K562 (cell line): Measurements from ENCODE around the gene LPCAT3. TPM values are rescaled to one million over a fixed set of nuclear protein-coding genes. Genes with fewer than 3 reads are reported as not detected.
A peak's percentile ranks its signal among the peaks of the same experiment; 100 is the strongest.

Source experiments
- AFF4 ChIP-seq: sonication (generic); formaldehyde crosslinking; IDR thresholded peaks from 2 replicates; pipeline ENCODE4 v1.8.0; 2023; ENCODE audit warnings: mild to moderate bottlenecking, missing genetic modification reagents
- BRCA1 ChIP-seq, 2 experiments: fragments of 450-650 bp in 1 of 2; sonication (generic) in 1 of 2; formaldehyde crosslinking in 1 of 2; IDR thresholded peaks; 2 replicates each; pipeline versions ENCODE4 v1.5.0 to v1.6.1; 2017 to 2020; ENCODE audit warnings: mild to moderate bottlenecking in 1 of 2, missing genetic modification reagents in 1 of 2
- CBFA2T2 ChIP-seq: fragments of 450-650 bp; conservative IDR thresholded peaks from 2 replicates; pipeline ENCODE4 v1.6.1; 2017; ENCODE audit warnings: mild to moderate bottlenecking
- CREM ChIP-seq: IDR thresholded peaks from 2 replicates; pipeline ENCODE4 v1.6.1; 2014; ENCODE audit warnings: antibody characterized with exemption, low read depth
- ELF1 ChIP-seq: fragments of 200-800 bp; sonication (Bioruptor generic); IDR thresholded peaks from 2 replicates; pipeline ENCODE4 v1.6.1; 2016; ENCODE audit warnings: missing genetic modification characterization, missing compliant biosample characterization
- HBP1 ChIP-seq: fragments of 450-650 bp; formaldehyde crosslinking; IDR thresholded peaks from 2 replicates; pipeline ENCODE4 v1.4.0; 2022; ENCODE audit warnings: missing genetic modification characterization
- HNRNPK ChIP-seq: fragments of 200-400 bp; formaldehyde crosslinking; IDR thresholded peaks from one replicate; pipeline ENCODE4 v1.6.1; 2018; ENCODE audit warnings: mild to moderate bottlenecking, low read depth, low read length; ENCODE audit not compliant: poor library complexity, severe bottlenecking
- MTF1 ChIP-seq: fragments of 250-450 bp; sonication (Bioruptor Pico); IDR thresholded peaks from 2 replicates; pipeline ENCODE4 v1.9.0; 2021; ENCODE audit warnings: moderate library complexity, mild to moderate bottlenecking, inconsistent platforms, borderline replicate concordance
- NFIX ChIP-seq: fragments of 250-450 bp; sonication (Bioruptor Pico); IDR thresholded peaks from 2 replicates; pipeline ENCODE4 v1.4.0; 2020; ENCODE audit warnings: low read depth, mild to moderate bottlenecking, moderate library complexity
- OTX1 ChIP-seq: fragments of 450-650 bp; formaldehyde crosslinking; IDR thresholded peaks from 2 replicates; pipeline ENCODE4 v1.4.0; 2022; ENCODE audit warnings: mild to moderate bottlenecking
- POLR2B ChIP-seq: fragments of 450-650 bp; IDR thresholded peaks from 2 replicates; pipeline ENCODE4 v1.6.1; 2018; ENCODE audit warnings: low read depth; ENCODE audit not compliant: partially characterized antibody
- TEAD2 ChIP-seq: fragments of 450-650 bp; IDR thresholded peaks from 2 replicates; pipeline ENCODE4 v1.6.1; 2016; ENCODE audit warnings: missing genetic modification characterization, control low read depth, missing compliant biosample characterization
- THRAP3 ChIP-seq: fragments of 450-650 bp; IDR thresholded peaks from 2 replicates; pipeline ENCODE4 v1.6.1; 2016; ENCODE audit warnings: mild to moderate bottlenecking, inconsistent platforms, borderline replicate concordance
- ZBTB17 ChIP-seq: fragments of 450-650 bp; formaldehyde crosslinking; IDR thresholded peaks from 2 replicates; pipeline ENCODE4 v1.4.0; 2020; ENCODE audit warnings: mild to moderate bottlenecking
- ZC3H8 ChIP-seq: fragments of 450-650 bp; IDR thresholded peaks from 2 replicates; pipeline ENCODE4 v1.6.1; 2017
- ZFX ChIP-seq: sonication (generic); formaldehyde crosslinking; IDR thresholded peaks from 2 replicates; pipeline ENCODE4 v1.8.0; 2022; ENCODE audit warnings: mild to moderate bottlenecking, missing genetic modification reagents, moderate library complexity
- ZNF217 ChIP-seq: sonication (generic); formaldehyde crosslinking; IDR thresholded peaks from 2 replicates; pipeline ENCODE4 v1.8.0; 2022; ENCODE audit warnings: mild to moderate bottlenecking, missing genetic modification reagents
- ZNF609 ChIP-seq: sonication (generic); formaldehyde crosslinking; IDR thresholded peaks from 2 replicates; pipeline ENCODE4 v1.8.1; 2023; ENCODE audit warnings: missing genetic modification reagents, mild to moderate bottlenecking, borderline replicate concordance
- polyA plus RNA-seq, 8 experiments: library from polyadenylated mRNA; depleted of rRNA in 4 of 8; stranded (reverse) in 5 of 8; unstranded in 3 of 8; fragments of >200 nt; fragmentation: Nextera tagmentation in 2 of 8; fragmentation: Illumina TruSeq in 1 of 8; extraction: Ambion mirVana in 2 of 8; extraction: Trizol in 1 of 8; gene quantifications; 2 replicates each; pipeline versions ENCODE4 v1.2.1 to v1.2.3, GENCODE V29; 2011 to 2014; ENCODE audit warnings: inconsistent platforms in 1 of 8, missing spikeins in 1 of 8
- total RNA-seq, 7 experiments: library from RNA; depleted of rRNA in 6 of 7; stranded (reverse); fragments of >200 nt in 6 of 7; fragmentation: Illumina TruSeq in 2 of 7; extraction: Trizol in 2 of 7; gene quantifications; 2 replicates each; pipeline versions ENCODE4 v1.2.1 to v1.2.3, GENCODE V29; 2011 to 2021; ENCODE audit warnings: low replicate concordance in 1 of 7

LPCAT3 gene
- total and polyA plus RNA-seq, 9 of the 15 experiments (the other 6 are each of a cell fraction or from before 2014, with no cell fraction given) = 4.9 to 52.5 (median 25.3) TPM

- TF ChIP-seq ZNF217 (CRISPR knock-in tag) (no peak), ZBTB17 (no peak), ZNF609 (CRISPR knock-in tag) (no peak), THRAP3 (no peak), CREM (peak; percentile 99), ZC3H8 (no peak), OTX1 (CRISPR knock-in tag) (0 out of 2 replicates have a peak, but pooled peaks have one; percentile 13), CBFA2T2 (no peak), ELF1 (tag) (peak; percentile 66; the same call in 1 of the 2 replicates), TEAD2 (no peak), AFF4 (CRISPR knock-in tag) (peak; percentile 73; the same call in 1 of the 2 replicates), HBP1 (CRISPR knock-in tag) (no peak), NFIX (CRISPR knock-in tag) (no peak), MTF1 (no peak), BRCA1 (IDR thresholded peaks at IDR 0.05) (no peak), BRCA1 (CRISPR knock-in tag; IDR thresholded peaks at IDR 0.05) (no peak), HNRNPK (no peak), ZFX (CRISPR knock-in tag) (peak; percentile 76), POLR2B (peak; percentile 79)
These were observed 80.6 kb downstream of the LPCAT3 start (continued) for GRCh38 chr12:6937481-6938352.
